ENCODE measurements around the gene ALDH9A1.

DNA sequence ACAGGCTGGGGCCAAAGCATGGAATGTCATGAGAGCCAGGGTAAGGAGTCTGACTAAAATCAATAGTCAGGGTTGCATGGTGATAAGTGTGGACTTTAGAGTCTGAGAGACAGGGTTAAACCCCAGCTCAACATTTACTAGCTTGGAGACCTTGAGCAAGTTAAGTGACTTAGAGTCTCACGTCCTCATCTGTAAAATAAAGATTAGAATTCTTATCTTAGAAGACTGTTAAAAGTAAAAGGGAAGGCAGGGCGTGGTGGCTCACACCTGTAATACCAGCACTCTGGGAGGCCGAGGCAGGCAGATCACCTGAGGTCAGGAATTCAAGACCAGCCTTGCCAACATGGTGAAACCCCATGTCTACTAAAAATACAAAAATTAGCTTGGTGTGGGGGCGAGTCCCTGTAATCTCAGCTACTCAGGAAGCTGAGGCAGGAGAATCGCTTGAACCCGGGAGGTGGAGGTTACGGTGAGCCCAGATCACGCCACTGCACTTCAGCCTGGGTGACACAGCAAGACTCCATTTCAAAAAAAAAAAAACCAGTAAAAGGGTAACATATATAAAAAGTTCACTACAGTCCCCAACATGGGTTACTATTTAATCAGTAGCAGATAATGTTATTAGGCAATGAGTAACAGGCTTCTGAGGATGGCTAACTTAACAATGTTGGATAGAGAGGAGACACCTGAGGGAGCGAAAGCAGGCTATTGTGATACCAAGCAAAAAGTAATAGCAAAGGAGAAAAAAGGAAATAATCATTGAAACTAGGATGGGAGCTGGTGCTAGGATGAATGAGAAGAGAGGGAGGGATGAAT, 49.5 kb upstream of the ALDH9A1 start:
- no peak for TF ChIP-seq POLR2A (IDR thresholded peaks at IDR 0.05)
- TF ChIP-seq, protein P1, sequence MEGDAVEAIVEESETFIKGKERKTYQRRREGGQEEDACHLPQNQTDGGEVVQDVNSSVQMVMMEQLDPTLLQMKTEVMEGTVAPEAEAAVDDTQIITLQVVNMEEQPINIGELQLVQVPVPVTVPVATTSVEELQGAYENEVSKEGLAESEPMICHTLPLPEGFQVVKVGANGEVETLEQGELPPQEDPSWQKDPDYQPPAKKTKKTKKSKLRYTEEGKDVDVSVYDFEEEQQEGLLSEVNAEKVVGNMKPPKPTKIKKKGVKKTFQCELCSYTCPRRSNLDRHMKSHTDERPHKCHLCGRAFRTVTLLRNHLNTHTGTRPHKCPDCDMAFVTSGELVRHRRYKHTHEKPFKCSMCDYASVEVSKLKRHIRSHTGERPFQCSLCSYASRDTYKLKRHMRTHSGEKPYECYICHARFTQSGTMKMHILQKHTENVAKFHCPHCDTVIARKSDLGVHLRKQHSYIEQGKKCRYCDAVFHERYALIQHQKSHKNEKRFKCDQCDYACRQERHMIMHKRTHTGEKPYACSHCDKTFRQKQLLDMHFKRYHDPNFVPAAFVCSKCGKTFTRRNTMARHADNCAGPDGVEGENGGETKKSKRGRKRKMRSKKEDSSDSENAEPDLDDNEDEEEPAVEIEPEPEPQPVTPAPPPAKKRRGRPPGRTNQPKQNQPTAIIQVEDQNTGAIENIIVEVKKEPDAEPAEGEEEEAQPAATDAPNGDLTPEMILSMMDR (IDR thresholded peaks at IDR 0.05) = no peak

Measured in adrenal gland (tissue), 5 donors.